GM19023 (cell line): ENCODE results near the gene IL23R.

Experiments
- ATAC-seq: cut with Tn5 transposase; IDR thresholded peaks from one replicate; pipeline ENCODE4 v1.9.1; 2021; ENCODE audit warnings: mild to moderate bottlenecking, moderate library complexity; ENCODE audit not compliant: unreplicated experiment

The IL23R gene

GRCh38 chr1:67148516-67149178 lies 17.6 kb upstream of the IL23R start:
- ATAC-seq = peak; percentile 38

GRCh38 chr1:67149179-67149770 lies 17.0 kb upstream of the IL23R start:
- peak; percentile 97 for ATAC-seq

GRCh38 chr1:67150931-67151330 lies 15.3 kb upstream of the IL23R start:
- no peak for ATAC-seq

- ATAC-seq = no peak
Observed at GRCh38 chr1:67158401-67158800, 7.9 kb upstream of the IL23R start.

GRCh38 chr1:67159233-67159632 lies 7.0 kb upstream of the IL23R start:
- no peak for ATAC-seq

GRCh38 chr1:67162954-67163353 lies 3.3 kb upstream of the IL23R start:
- ATAC-seq = no peak

GRCh38 chr1:67165468-67166041 lies 699 bp upstream of the IL23R start:
- no peak for ATAC-seq

- ATAC-seq = no peak
Observed at GRCh38 chr1:67169496-67169895, 3.2 kb downstream of the IL23R start.

GRCh38 chr1:67169932-67170331 lies 3.7 kb downstream of the IL23R start:
- no peak for ATAC-seq

- no peak for ATAC-seq
Observed at GRCh38 chr1:67170751-67171573, 4.7 kb downstream of the IL23R start.

GRCh38 chr1:67171574-67171955 lies 5.3 kb downstream of the IL23R start:
- ATAC-seq = no peak

GRCh38 chr1:67171978-67172377 lies 5.7 kb downstream of the IL23R start:
- no peak for ATAC-seq

GRCh38 chr1:67173988-67174387 lies 7.7 kb downstream of the IL23R start:
- no peak for ATAC-seq

- ATAC-seq = peak; percentile 48
Observed at GRCh38 chr1:67174716-67175284, 8.5 kb downstream of the IL23R start.

- ATAC-seq = no peak
Observed at GRCh38 chr1:67175530-67176087, 9.4 kb downstream of the IL23R start.

- no peak for ATAC-seq
Observed at GRCh38 chr1:67184838-67185421, 18.7 kb downstream of the IL23R start.

- no peak for ATAC-seq
Observed at GRCh38 chr1:67188137-67188536, 21.9 kb downstream of the IL23R start.

- ATAC-seq = no peak
Observed at GRCh38 chr1:67189953-67190352, 23.7 kb downstream of the IL23R start.

- ATAC-seq = no peak
Observed at GRCh38 chr1:67190410-67190809, 24.2 kb downstream of the IL23R start.

GRCh38 chr1:67190942-67191341 lies 24.7 kb downstream of the IL23R start:
- ATAC-seq = no peak
